ENCODE data around the gene CNOT6.

GRCh38 chr5:180470361-180470760 lies 23.8 kb upstream of the CNOT6 start:
- TF ChIP-seq CTCF (IDR thresholded peaks at IDR 0.05; ENCODE audit: low read depth, low read length): no peak
- no peak for TF ChIP-seq EZH2phosphoT487 (IDR thresholded peaks at IDR 0.05; ENCODE audit: low read depth)
